Activated T-cell treated with anti-CD3 and anti-CD28 coated beads, Interleukin-2, amount 50 U/mL, for 24 hours (primary cell): Measurements from ENCODE around the gene PNMT.

Experiments used
- DNase-seq: peaks from one replicate; pipeline ENCODE4 v3.0.0-alpha.2; 2020
- H3K27ac Mint-ChIP-seq: 2 replicates; pipeline ENCODE4 v1.8.0; 2020; ENCODE audit warnings: mild to moderate bottlenecking, mixed read lengths
- H3K27me3 Mint-ChIP-seq: 2 replicates; pipeline ENCODE4 v1.8.0; 2020; ENCODE audit warnings: mixed read lengths
- H3K36me3 Mint-ChIP-seq: 2 replicates; pipeline ENCODE4 v1.8.0; 2020; ENCODE audit warnings: low read depth, mixed read lengths
- H3K4me1 Mint-ChIP-seq: 2 replicates; pipeline ENCODE4 v1.8.0; 2020; ENCODE audit warnings: low read depth, mixed read lengths
- H3K4me3 Mint-ChIP-seq: 2 replicates; pipeline ENCODE4 v1.8.0; 2020; ENCODE audit warnings: mild to moderate bottlenecking, moderate library complexity, mixed read lengths
- H3K9me3 Mint-ChIP-seq: 2 replicates; pipeline ENCODE4 v1.8.0; 2020; ENCODE audit warnings: mixed read lengths

Gene PNMT

DNA sequence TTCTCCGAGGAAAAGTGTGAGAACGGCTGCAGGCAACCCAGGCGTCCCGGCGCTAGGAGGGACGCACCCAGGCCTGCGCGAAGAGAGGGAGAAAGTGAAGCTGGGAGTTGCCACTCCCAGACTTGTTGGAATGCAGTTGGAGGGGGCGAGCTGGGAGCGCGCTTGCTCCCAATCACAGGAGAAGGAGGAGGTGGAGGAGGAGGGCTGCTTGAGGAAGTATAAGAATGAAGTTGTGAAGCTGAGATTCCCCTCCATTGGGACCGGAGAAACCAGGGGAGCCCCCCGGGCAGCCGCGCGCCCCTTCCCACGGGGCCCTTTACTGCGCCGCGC is 31.5 kb downstream of the PNMT start, which contains the start of gene ERBB2:
ERBB2 (plus strand) TSS at position 247 of the 330 bp plus-strand sequence. CDS start 175 bp downstream, outside the sequence.
- H3K36me3 Mint-ChIP-seq, result no peaks in the 10 kb centered on the region
- no peak within 1 kb of the TSS for H3K27ac Mint-ChIP-seq
- peaks cover 42% of the 10 kb centered on the region for H3K27me3 Mint-ChIP-seq
- H3K9me3 Mint-ChIP-seq, result no peaks in the 10 kb centered on the region
- H3K4me1 Mint-ChIP-seq, result peaks cover 10% of the 10 kb centered on the region
- no peak within 1 kb of the TSS for H3K4me3 Mint-ChIP-seq
- no peak for DNase-seq

- Mint-ChIP-seq H3K4me1 (peaks cover 10% of the 10 kb centered on the region), H3K9me3 (no peaks in the 10 kb centered on the region), H3K36me3 (no peaks in the 10 kb centered on the region), H3K4me3 (no peak overlapping the region), H3K27me3 (peaks cover 42% of the 10 kb centered on the region), H3K27ac (no peak overlapping the region)
- DNase-seq, result no peak
Observed at GRCh38 chr17:39700148-39700987, 32.1 kb downstream of the PNMT start.

- Mint-ChIP-seq H3K4me1 (peaks cover 10% of the 10 kb centered on the region), H3K36me3 (no peaks in the 10 kb centered on the region), H3K4me3 (no peak overlapping the region), H3K27ac (no peak overlapping the region), H3K27me3 (peaks cover 42% of the 10 kb centered on the region), H3K9me3 (no peaks in the 10 kb centered on the region)
- DNase-seq, result no peak
Observed at GRCh38 chr17:39701012-39701783, 32.9 kb downstream of the PNMT start.

DNA sequence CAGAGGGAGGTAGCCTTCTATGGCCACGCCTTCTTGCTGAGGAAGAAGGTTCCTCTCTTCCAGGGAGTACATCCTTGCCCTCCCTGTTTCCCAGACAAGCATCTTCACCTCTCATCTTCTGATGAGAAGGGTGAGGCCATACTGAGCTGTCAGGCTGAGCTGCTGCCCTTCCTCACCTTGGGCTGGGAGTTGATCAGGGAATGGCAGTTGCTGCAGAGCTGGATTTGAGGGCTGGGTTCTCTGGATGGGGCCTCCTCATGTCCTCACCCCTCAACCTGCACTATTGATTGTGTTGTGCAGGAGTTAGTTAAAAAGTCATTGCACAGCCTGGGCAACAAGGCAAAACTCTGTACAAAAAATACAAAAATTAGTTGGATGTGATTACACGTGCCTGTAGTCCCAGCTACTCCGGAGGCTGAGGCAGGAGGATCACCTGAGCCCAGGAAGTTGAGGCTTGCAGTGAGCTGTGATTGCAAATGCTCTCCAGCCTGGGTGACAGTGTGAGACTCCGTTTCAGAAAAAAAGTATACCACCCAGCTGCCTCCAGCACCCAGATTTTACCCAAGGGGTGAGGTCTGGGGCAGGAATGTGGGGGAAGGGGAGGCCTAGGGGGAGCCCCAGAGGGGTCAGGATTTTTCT is 33.6 kb downstream of the PNMT start:
- Mint-ChIP-seq H3K4me1 (peaks cover 14% of the 10 kb centered on the region), H3K27ac (no peak overlapping the region), H3K9me3 (no peaks in the 10 kb centered on the region), H3K4me3 (no peak overlapping the region), H3K36me3 (no peaks in the 10 kb centered on the region), H3K27me3 (peaks cover 42% of the 10 kb centered on the region)
- no peak for DNase-seq

DNA sequence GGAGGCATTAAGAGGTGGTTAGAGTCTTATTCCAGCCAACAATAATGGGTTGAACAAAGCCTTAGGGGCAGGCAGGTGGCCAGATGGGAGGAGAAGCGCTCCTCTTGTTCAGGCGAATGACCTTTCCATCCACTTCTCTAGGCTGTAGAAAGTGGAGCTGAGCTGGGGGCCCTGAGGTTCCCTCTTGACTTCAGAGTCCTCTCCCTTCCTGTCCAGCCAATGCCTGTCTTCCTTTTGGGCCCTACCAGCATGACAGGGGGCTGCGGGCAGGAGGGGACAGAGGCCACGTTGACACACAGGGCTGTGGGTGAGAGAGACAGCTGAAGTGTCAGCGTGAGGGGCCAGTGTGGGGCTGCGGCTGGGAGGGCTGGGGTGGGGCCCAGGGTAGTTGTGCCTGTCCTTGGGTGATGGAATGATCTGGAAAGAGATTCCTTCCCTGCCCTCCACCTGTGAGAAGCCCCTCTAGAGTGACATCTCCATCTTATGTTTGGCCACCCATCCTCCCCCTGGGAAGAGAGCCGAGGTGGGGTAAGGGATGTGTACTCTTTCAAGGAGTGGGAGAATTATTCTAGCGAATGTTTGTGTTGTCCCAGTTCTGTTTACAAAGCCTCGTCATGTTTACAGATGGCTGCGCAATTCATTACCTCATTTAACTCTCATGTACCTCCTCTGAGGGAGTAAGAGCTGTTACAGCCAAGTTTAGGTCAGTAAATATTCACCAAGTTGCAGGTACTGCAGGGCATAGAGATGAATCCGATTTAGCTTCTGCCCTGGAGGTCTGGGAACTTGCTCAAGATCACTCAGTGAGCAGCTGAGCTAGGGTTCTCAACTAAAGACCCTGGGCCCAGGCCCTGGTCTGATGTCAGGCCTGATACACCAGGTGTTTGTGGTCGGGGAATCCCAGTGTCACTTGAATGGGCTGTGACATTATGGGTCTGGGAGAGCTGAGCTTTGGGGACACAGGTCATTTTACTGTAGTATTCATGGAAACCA is 34.9 kb downstream of the PNMT start:
- Mint-ChIP-seq H3K27ac (no peak overlapping the region), H3K4me1 (peaks cover 21% of the 10 kb centered on the region), H3K4me3 (no peak overlapping the region), H3K9me3 (no peaks in the 10 kb centered on the region), H3K27me3 (peaks cover 40% of the 10 kb centered on the region), H3K36me3 (no peaks in the 10 kb centered on the region)
- no peak for DNase-seq

- Mint-ChIP-seq H3K36me3 (no peaks in the 10 kb centered on the region), H3K27ac (no peak overlapping the region), H3K4me3 (no peak overlapping the region), H3K4me1 (peaks cover 21% of the 10 kb centered on the region), H3K9me3 (no peaks in the 10 kb centered on the region), H3K27me3 (peaks cover 33% of the 10 kb centered on the region)
- DNase-seq, result no peak
Observed at GRCh38 chr17:39703913-39704312, 35.7 kb downstream of the PNMT start.

- Mint-ChIP-seq H3K4me3 (no peak overlapping the region), H3K4me1 (peaks cover 17% of the 10 kb centered on the region), H3K36me3 (no peaks in the 10 kb centered on the region), H3K27ac (no peak overlapping the region), H3K27me3 (peaks cover 23% of the 10 kb centered on the region), H3K9me3 (no peaks in the 10 kb centered on the region)
- no peak for DNase-seq
Observed at GRCh38 chr17:39704821-39705551, 36.7 kb downstream of the PNMT start.

DNA sequence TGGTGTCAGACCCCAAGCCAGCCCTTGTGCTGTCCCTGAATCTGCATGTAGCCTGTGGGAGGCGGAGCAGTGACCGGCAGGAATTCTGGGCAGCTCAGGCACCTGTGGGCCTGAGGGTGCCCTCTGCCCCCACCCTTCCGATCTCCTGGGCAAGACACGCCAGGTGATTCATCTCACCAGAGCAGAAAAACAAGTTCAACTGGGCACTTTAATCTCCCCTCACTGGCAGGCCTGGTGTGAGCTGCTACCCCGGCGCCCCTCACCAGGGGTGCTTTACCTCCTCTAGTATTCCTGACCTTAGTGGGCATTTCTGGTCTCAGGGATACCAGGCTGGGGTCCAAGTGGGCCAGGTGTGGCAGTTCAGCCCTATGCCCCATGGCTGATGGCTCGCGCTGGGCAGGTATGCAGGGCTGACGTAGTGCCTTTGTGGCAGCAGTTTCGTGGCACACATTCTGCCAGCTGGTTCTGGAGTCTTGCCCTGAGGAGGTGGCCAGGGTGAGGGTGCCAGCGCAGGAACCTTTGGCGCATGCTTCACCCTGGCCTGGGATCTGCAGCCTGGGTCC is 37.6 kb downstream of the PNMT start:
- Mint-ChIP-seq H3K27ac (no peak overlapping the region), H3K4me1 (peaks cover 14% of the 10 kb centered on the region), H3K4me3 (no peak overlapping the region), H3K9me3 (no peaks in the 10 kb centered on the region), H3K36me3 (no peaks in the 10 kb centered on the region), H3K27me3 (peaks cover 18% of the 10 kb centered on the region)
- no peak for DNase-seq

- H3K4me3 Mint-ChIP-seq, result no peak overlapping the region
- peaks cover 13% of the 10 kb centered on the region for H3K27me3 Mint-ChIP-seq
- H3K36me3 Mint-ChIP-seq, result no peaks in the 10 kb centered on the region
- H3K4me1 Mint-ChIP-seq, result peaks cover 11% of the 10 kb centered on the region
- no peak for DNase-seq
- H3K27ac Mint-ChIP-seq, result no peak overlapping the region
- H3K9me3 Mint-ChIP-seq, result no peaks in the 10 kb centered on the region
Observed at GRCh38 chr17:39706383-39706782, 38.1 kb downstream of the PNMT start.

- H3K27ac Mint-ChIP-seq, result peak overlapping the region; percentile 24
- H3K9me3 Mint-ChIP-seq, result no peaks in the 10 kb centered on the region
- no peaks in the 10 kb centered on the region for H3K36me3 Mint-ChIP-seq
- H3K27me3 Mint-ChIP-seq, result peaks cover 8% of the 10 kb centered on the region
- H3K4me1 Mint-ChIP-seq, result peaks cover 11% of the 10 kb centered on the region
- DNase-seq, result no peak
- H3K4me3 Mint-ChIP-seq, result no peak overlapping the region
Observed at GRCh38 chr17:39706921-39707337, 38.7 kb downstream of the PNMT start.

- Mint-ChIP-seq H3K27me3 (no peaks in the 10 kb centered on the region), H3K36me3 (no peaks in the 10 kb centered on the region), H3K4me3 (no peak overlapping the region), H3K27ac (no peak overlapping the region), H3K9me3 (no peaks in the 10 kb centered on the region), H3K4me1 (peaks cover 11% of the 10 kb centered on the region)
- no peak for DNase-seq
Observed at GRCh38 chr17:39709319-39709997, 41.2 kb downstream of the PNMT start.

- Mint-ChIP-seq H3K27ac (no peak overlapping the region), H3K4me1 (peaks cover 11% of the 10 kb centered on the region), H3K4me3 (no peak overlapping the region), H3K36me3 (no peaks in the 10 kb centered on the region), H3K27me3 (no peaks in the 10 kb centered on the region), H3K9me3 (no peaks in the 10 kb centered on the region)
- no peak for DNase-seq
Observed at GRCh38 chr17:39709998-39710964, 42.0 kb downstream of the PNMT start.
